Measurements from ENCODE around the gene MAN2A1. TPM values are rescaled to one million over a fixed set of nuclear protein-coding genes. Genes with fewer than 3 reads are reported as not detected.

The MAN2A1 gene
- total RNA-seq, 1 experiment from 2014 or later: 78.0 TPM

DNA sequence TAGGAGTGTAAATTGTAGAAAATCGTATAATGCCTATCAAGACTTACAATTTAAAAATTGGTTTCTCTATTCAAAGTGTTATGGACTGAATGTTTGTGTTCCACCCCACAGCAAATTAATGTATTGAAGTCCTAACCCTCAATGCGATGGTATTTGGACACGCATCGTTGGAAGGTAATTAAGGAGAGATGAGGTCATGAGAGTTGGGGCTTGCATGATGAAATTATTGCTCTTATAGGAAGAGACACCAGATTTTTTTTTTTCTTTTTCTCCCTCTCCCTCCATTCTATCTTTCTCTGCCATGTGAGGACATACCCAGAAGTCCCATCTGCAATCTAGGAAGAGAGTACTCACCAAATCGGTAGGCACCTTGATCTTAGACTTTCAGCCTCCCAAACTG, 189.2 kb downstream of the MAN2A1 start:
- Mint-ChIP-seq H3K36me3 (ENCODE audit: insufficient read depth in 1 of 3, low read depth in 3 of 3) (no peaks in the 10 kb centered on the region), H3K27ac (no peak overlapping the region), H3K9me3 (no peaks in the 10 kb centered on the region), H3K27me3 (ENCODE audit: low read depth) (no peaks in the 10 kb centered on the region; the same call in 1 of the 2 replicates), H3K4me3 (no peak overlapping the region), H3K4me1 (no peaks in the 10 kb centered on the region; a peak in 1 of 4 replicates)
- WGBS (ENCODE audit: extremely low coverage, insufficient read length, low lambda C conversion rate): no CpG with 5 or more reads among the region's 5 CpGs
- H2BK20ac ChIP-seq (ENCODE audit: low read depth, low read length, poor library complexity, severe bottlenecking): no peak overlapping the region
- no peak overlapping the region for H2AFZ ChIP-seq (ENCODE audit: low read length)
- H3K4me1 ChIP-seq (ENCODE audit: insufficient read depth, low read length): no peaks in the 10 kb centered on the region
- no peaks in the 10 kb centered on the region for H3K79me1 ChIP-seq (ENCODE audit: insufficient read depth, low read depth, low read length, poor library complexity, severe bottlenecking)
- no peak overlapping the region for H2BK15ac ChIP-seq (ENCODE audit: low read depth, low read length)
- no peak overlapping the region for H3K27ac ChIP-seq (ENCODE audit: insufficient read length, low read depth, low read length)
- no peaks in the 10 kb centered on the region for H3K27me3 ChIP-seq (ENCODE audit: insufficient read depth, low read length)
- H3K4ac ChIP-seq (ENCODE audit: low read depth, low read length): no peak overlapping the region
- H2BK120ac ChIP-seq (ENCODE audit: low read depth, low read length, poor library complexity, severe bottlenecking): no peak overlapping the region
- H3K14ac ChIP-seq (ENCODE audit: insufficient read depth, low read length): no peak overlapping the region
- H4K20me1 ChIP-seq (ENCODE audit: control insufficient read depth, insufficient read depth, insufficient read length): no peaks in the 10 kb centered on the region
- no peak overlapping the region for H3K18ac ChIP-seq (ENCODE audit: insufficient read length, low read depth, low read length)
- no peak overlapping the region for H3K4me2 ChIP-seq (ENCODE audit: insufficient read depth, insufficient read length, low read length)
- no peaks in the 10 kb centered on the region for H3K79me2 ChIP-seq (ENCODE audit: insufficient read depth, low read length)
- no peaks in the 10 kb centered on the region for H3K23me2 ChIP-seq (ENCODE audit: insufficient read length, low read depth, low read length, poor library complexity, severe bottlenecking)
- H3K23ac ChIP-seq (ENCODE audit: insufficient read length, low read depth, low read length): no peak overlapping the region
- H2BK12ac ChIP-seq (ENCODE audit: insufficient read length, low read depth, low read length): no peak overlapping the region
- no peaks in the 10 kb centered on the region for H3K9me3 ChIP-seq (ENCODE audit: control insufficient read depth, low read depth, low read length)
- H4K91ac ChIP-seq (ENCODE audit: insufficient read length, low read depth, low read length): no peak overlapping the region
- H3K56ac ChIP-seq (ENCODE audit: insufficient read length, low read depth, low read length): no peak overlapping the region
- DNase-seq: no peak
- H4K5ac ChIP-seq (ENCODE audit: insufficient read length, low read depth, low read length): no peak overlapping the region
- H3T11ph ChIP-seq (ENCODE audit: low read length): no peak overlapping the region
- H2AK5ac ChIP-seq (ENCODE audit: insufficient read length, low read length): no peak overlapping the region
- H2BK5ac ChIP-seq (ENCODE audit: insufficient read length, low read length): no peak overlapping the region
- TF ChIP-seq, protein P1, sequence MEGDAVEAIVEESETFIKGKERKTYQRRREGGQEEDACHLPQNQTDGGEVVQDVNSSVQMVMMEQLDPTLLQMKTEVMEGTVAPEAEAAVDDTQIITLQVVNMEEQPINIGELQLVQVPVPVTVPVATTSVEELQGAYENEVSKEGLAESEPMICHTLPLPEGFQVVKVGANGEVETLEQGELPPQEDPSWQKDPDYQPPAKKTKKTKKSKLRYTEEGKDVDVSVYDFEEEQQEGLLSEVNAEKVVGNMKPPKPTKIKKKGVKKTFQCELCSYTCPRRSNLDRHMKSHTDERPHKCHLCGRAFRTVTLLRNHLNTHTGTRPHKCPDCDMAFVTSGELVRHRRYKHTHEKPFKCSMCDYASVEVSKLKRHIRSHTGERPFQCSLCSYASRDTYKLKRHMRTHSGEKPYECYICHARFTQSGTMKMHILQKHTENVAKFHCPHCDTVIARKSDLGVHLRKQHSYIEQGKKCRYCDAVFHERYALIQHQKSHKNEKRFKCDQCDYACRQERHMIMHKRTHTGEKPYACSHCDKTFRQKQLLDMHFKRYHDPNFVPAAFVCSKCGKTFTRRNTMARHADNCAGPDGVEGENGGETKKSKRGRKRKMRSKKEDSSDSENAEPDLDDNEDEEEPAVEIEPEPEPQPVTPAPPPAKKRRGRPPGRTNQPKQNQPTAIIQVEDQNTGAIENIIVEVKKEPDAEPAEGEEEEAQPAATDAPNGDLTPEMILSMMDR (conservative IDR thresholded peaks at IDR 0.05): no peak
- no peak overlapping the region for H3K9ac ChIP-seq (ENCODE audit: extremely low read depth, insufficient read length, low read length)
- H4K8ac ChIP-seq (replicated peaks; ENCODE audit: insufficient read length, low read depth, low read length): no peak overlapping the region

All from H9 (cell line).